ENCODE measurements around the gene TET3. TPM values are rescaled to one million over a fixed set of nuclear protein-coding genes. Genes with fewer than 3 reads are reported as not detected.

TET3 gene
- total RNA-seq, 1 experiment from 2014 or later: 3.7 TPM

- DNase-seq (ENCODE audit: low spot score): no peak
- in situ Hi-C loops (cut with HindIII; ENCODE audit: low sequenced_read_pairs): no loop called here
Measured at GRCh38 chr2:74001781-74002504, 17.2 kb downstream of the TET3 start.

- peak; percentile 79 for DNase-seq (ENCODE audit: low spot score)
- in situ Hi-C loops (cut with HindIII; ENCODE audit: low sequenced_read_pairs): no loop called here
Measured at GRCh38 chr2:74002505-74003421, 18.1 kb downstream of the TET3 start.

- peak; percentile 78 for DNase-seq (ENCODE audit: low spot score)
Measured at GRCh38 chr2:74003494-74004211, 18.9 kb downstream of the TET3 start.

GRCh38 chr2:74004212-74005182 lies 19.8 kb downstream of the TET3 start:
- in situ Hi-C loops (cut with HindIII; ENCODE audit: low sequenced_read_pairs): no loop called here
- DNase-seq (ENCODE audit: low spot score): peak; percentile 90

More at GRCh38 chr2:74003494-74004211, 18.9 kb downstream of the TET3 start:
- in situ Hi-C loops (cut with HindIII; ENCODE audit: low sequenced_read_pairs): no loop called here

- in situ Hi-C loops (cut with HindIII; ENCODE audit: low sequenced_read_pairs): no loop called here
- DNase-seq (ENCODE audit: low spot score): no peak
Measured at GRCh38 chr2:74005786-74006185, 21.1 kb downstream of the TET3 start.

- DNase-seq (ENCODE audit: low spot score): no peak
- in situ Hi-C loops (cut with HindIII; ENCODE audit: low sequenced_read_pairs): no loop called here
Measured at GRCh38 chr2:74006459-74006858, 21.7 kb downstream of the TET3 start.

- in situ Hi-C loops (cut with HindIII; ENCODE audit: low sequenced_read_pairs): no loop called here
- DNase-seq (ENCODE audit: low spot score): no peak
Measured at GRCh38 chr2:74007121-74007520, 22.4 kb downstream of the TET3 start.

GRCh38 chr2:74007711-74008110 lies 23.0 kb downstream of the TET3 start:
- in situ Hi-C loops (cut with HindIII; ENCODE audit: low sequenced_read_pairs): no loop called here
- DNase-seq (ENCODE audit: low spot score): no peak

GRCh38 chr2:74008761-74009395 lies 24.2 kb downstream of the TET3 start:
- in situ Hi-C loops (cut with HindIII; ENCODE audit: low sequenced_read_pairs): no loop called here
- DNase-seq (ENCODE audit: low spot score): peak; percentile 97

- DNase-seq (ENCODE audit: low spot score): no peak
- in situ Hi-C loops (cut with HindIII; ENCODE audit: low sequenced_read_pairs): no loop called here
Measured at GRCh38 chr2:74009577-74009976, 24.9 kb downstream of the TET3 start.

GRCh38 chr2:74010087-74010541 lies 25.4 kb downstream of the TET3 start:
- in situ Hi-C loops (cut with HindIII; ENCODE audit: low sequenced_read_pairs): no loop called here
- DNase-seq (ENCODE audit: low spot score): no peak

- no peak for DNase-seq (ENCODE audit: low spot score)
- in situ Hi-C loops (cut with HindIII; ENCODE audit: low sequenced_read_pairs): no loop called here
Measured at GRCh38 chr2:74011246-74011645, 26.5 kb downstream of the TET3 start.

GRCh38 chr2:74014813-74015212 lies 30.1 kb downstream of the TET3 start:
- in situ Hi-C loops (cut with HindIII; ENCODE audit: low sequenced_read_pairs): no loop called here
- DNase-seq (ENCODE audit: low spot score): no peak

- in situ Hi-C loops (cut with HindIII; ENCODE audit: low sequenced_read_pairs): no loop called here
- DNase-seq (ENCODE audit: low spot score): no peak
Measured at GRCh38 chr2:74017223-74017622, 32.5 kb downstream of the TET3 start.

GRCh38 chr2:74019516-74019915 lies 34.8 kb downstream of the TET3 start:
- in situ Hi-C loops (cut with HindIII; ENCODE audit: low sequenced_read_pairs): no loop called here
- DNase-seq (ENCODE audit: low spot score): peak; percentile 76

GRCh38 chr2:74020702-74021406 lies 36.1 kb downstream of the TET3 start:
- DNase-seq (ENCODE audit: low spot score): peak; percentile 44
- in situ Hi-C loops (cut with HindIII; ENCODE audit: low sequenced_read_pairs): no loop called here

GRCh38 chr2:74021407-74021755 lies 36.7 kb downstream of the TET3 start:
- DNase-seq (ENCODE audit: low spot score): no peak
- in situ Hi-C loops (cut with HindIII; ENCODE audit: low sequenced_read_pairs): no loop called here

GRCh38 chr2:74024216-74024615 lies 39.5 kb downstream of the TET3 start:
- DNase-seq (ENCODE audit: low spot score): no peak
- in situ Hi-C loops (cut with HindIII; ENCODE audit: low sequenced_read_pairs): no loop called here
